Parathyroid adenoma (tissue), 2 donors: ENCODE results near the gene RRAD.
A peak's percentile ranks its signal among the peaks of the same experiment; 100 is the strongest.

Experiments
- H2AFZ ChIP-seq: fragments of 300-600 bp; sonication (generic); one replicate; pipeline ENCODE4 v1.7.0; 2017; ENCODE audit warnings: antibody characterized with exemption, mild to moderate bottlenecking
- H3K27ac ChIP-seq: fragments of 300-600 bp; sonication (generic); one replicate; pipeline ENCODE4 v1.7.0; 2017
- H3K27me3 ChIP-seq: fragments of 300-600 bp; sonication (generic); one replicate; pipeline ENCODE4 v1.7.0; 2017; ENCODE audit warnings: low read length; ENCODE audit not compliant: control insufficient read depth, insufficient read depth
- H3K36me3 ChIP-seq: fragments of 300-600 bp; sonication (generic); one replicate; pipeline ENCODE4 v1.7.0; 2017; ENCODE audit warnings: low read length; ENCODE audit not compliant: control insufficient read depth, insufficient read depth
- H3K4me1 ChIP-seq: fragments of 300-600 bp; sonication (generic); one replicate; pipeline ENCODE4 v1.7.0; 2017; ENCODE audit warnings: control low read depth
- H3K4me2 ChIP-seq: fragments of 300-600 bp; sonication (generic); one replicate; pipeline ENCODE4 v1.7.0; 2017; ENCODE audit warnings: low read length
- H3K4me3 ChIP-seq: fragments of 300-600 bp; sonication (generic); one replicate; pipeline ENCODE4 v1.7.0; 2017; ENCODE audit warnings: low read depth, low read length
- H3K79me2 ChIP-seq: fragments of 300-600 bp; sonication (generic); one replicate; pipeline ENCODE4 v1.7.0; 2017; ENCODE audit warnings: control low read depth
- H3K9ac ChIP-seq: fragments of 300-600 bp; sonication (generic); one replicate; pipeline ENCODE4 v1.7.0; 2017; ENCODE audit warnings: mild to moderate bottlenecking
- H3K9me3 ChIP-seq: fragments of 300-600 bp; sonication (generic); one replicate; pipeline ENCODE4 v1.7.0; 2017; ENCODE audit warnings: low read length; ENCODE audit not compliant: control insufficient read depth
- CTCF ChIP-seq: fragments of 300-600 bp; sonication (generic); IDR thresholded peaks from one replicate; pipeline ENCODE4 v1.7.0; 2017; ENCODE audit warnings: antibody characterized with exemption, mild to moderate bottlenecking
- donor health status: primary hyperparathyroidism.

Gene RRAD

GRCh38 chr16:66928702-66929388 is 3.5 kb upstream of the RRAD start:
- Histone ChIP-seq H3K4me1 (peaks cover 14% of the 10 kb centered on the region), H3K4me3 (no peak overlapping the region), H3K4me2 (no peak overlapping the region), H3K36me3 (no peaks in the 10 kb centered on the region), H3K9me3 (no peaks in the 10 kb centered on the region), H3K27ac (no peak overlapping the region), H3K79me2 (peaks cover 5% of the 10 kb centered on the region), H3K9ac (no peak overlapping the region), H2AFZ (no peak overlapping the region), H3K27me3 (no peaks in the 10 kb centered on the region)
- peak; percentile 46 for TF ChIP-seq CTCF

GRCh38 chr16:66927918-66928649 is 2.7 kb upstream of the RRAD start:
- TF ChIP-seq CTCF, result no peak
- Histone ChIP-seq H3K79me2 (no peaks in the 10 kb centered on the region), H3K36me3 (no peaks in the 10 kb centered on the region), H3K27ac (no peak overlapping the region), H3K27me3 (no peaks in the 10 kb centered on the region), H3K9ac (no peak overlapping the region), H3K4me1 (peaks cover 12% of the 10 kb centered on the region), H2AFZ (no peak overlapping the region), H3K4me2 (no peak overlapping the region), H3K4me3 (no peak overlapping the region), H3K9me3 (no peaks in the 10 kb centered on the region)

DNA sequence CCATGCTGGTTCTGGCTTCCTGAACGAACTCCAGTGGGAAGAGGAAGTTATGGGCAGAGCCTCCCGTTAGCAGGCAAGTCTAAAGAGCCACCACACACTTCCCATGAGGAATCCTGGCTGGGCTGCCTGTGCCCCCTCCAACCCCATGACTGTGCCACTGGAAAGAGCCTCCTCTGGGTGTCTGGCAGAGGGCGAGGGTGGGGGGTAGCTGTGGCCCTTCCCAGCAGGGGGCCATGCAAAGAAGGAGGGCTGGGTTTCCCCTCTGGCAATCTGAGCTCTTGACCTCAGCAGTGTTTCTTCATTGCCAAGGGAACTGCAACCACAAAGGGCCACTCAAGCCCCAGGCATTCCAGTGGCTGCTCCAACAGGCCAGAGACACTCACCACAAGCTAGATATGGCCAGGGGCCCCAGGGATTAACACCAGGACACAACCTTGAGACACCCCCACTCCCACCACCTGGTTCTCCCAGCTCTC is 1.7 kb upstream of the RRAD start:
- no peak for TF ChIP-seq CTCF

DNA sequence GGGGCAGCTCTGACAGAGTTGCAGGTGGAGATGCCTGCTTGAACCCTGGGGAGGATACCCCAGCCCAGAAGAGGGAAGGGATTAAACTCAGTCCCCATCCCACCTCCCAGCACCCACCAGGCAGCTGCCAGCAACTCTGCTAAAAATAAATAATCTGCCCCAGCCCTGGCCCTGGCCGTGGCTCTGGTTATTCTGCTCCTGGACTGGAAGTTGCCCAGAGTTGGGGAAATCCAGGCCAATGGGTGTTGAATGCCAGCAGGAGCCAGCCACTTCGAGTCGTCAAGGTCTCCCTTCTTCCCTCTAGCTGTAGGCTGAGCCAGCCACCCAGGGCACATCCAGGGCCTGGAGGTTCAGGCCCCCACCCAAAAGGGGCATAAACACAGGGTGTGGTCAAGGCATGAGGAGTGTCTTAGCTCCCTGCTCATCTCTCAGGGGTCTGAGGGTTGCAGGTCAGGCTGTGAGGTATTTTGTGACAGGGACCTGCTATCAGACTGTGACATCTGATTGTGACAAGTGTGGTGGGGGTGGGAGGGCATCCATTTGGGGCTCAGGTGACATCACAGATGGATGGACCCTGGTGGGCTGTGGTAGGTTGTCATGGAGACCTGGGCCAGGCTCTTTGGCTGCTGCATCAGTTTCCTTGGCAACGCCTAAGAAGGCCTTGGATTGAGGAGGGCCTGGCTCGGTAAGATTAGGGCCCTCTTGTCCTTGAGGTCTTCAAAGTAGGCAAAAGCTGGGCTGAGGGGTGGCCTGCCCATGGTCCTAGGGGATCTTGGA is 1.0 kb upstream of the RRAD start:
- Histone ChIP-seq H3K79me2 (no peaks in the 10 kb centered on the region), H3K4me2 (no peak overlapping the region), H2AFZ (no peak overlapping the region), H3K27ac (peak overlapping the region; percentile 6), H3K9ac (no peak overlapping the region), H3K27me3 (no peaks in the 10 kb centered on the region), H3K36me3 (no peaks in the 10 kb centered on the region), H3K4me3 (no peak overlapping the region), H3K9me3 (no peaks in the 10 kb centered on the region), H3K4me1 (peaks cover 9% of the 10 kb centered on the region)
- no peak for TF ChIP-seq CTCF

More for the DNA sequence above, 1.7 kb upstream of the RRAD start:
- no peaks in the 10 kb centered on the region for H3K36me3 ChIP-seq
- H3K27me3 ChIP-seq, result no peaks in the 10 kb centered on the region
- H3K9ac ChIP-seq, result no peak overlapping the region
- no peaks in the 10 kb centered on the region for H3K79me2 ChIP-seq
- H2AFZ ChIP-seq, result no peak overlapping the region
- peak overlapping the region; percentile 6 for H3K27ac ChIP-seq
- no peak overlapping the region for H3K4me3 ChIP-seq
- H3K4me1 ChIP-seq, result peaks cover 9% of the 10 kb centered on the region
- H3K4me2 ChIP-seq, result no peak overlapping the region
- no peaks in the 10 kb centered on the region for H3K9me3 ChIP-seq
